Fibroblast of skin of right quadriceps (primary cell): ENCODE data around the gene FAM222B.
"Not testable (repeated sequence)": the region's sequence is repeated elsewhere in the genome, so short reads cannot be mapped to it uniquely, and the experiment has no call there.

ENCODE experiments used
- DNase-seq: peaks from one replicate; pipeline ENCODE4 v3.0.0-alpha.2; 2013

Gene FAM222B

DNA sequence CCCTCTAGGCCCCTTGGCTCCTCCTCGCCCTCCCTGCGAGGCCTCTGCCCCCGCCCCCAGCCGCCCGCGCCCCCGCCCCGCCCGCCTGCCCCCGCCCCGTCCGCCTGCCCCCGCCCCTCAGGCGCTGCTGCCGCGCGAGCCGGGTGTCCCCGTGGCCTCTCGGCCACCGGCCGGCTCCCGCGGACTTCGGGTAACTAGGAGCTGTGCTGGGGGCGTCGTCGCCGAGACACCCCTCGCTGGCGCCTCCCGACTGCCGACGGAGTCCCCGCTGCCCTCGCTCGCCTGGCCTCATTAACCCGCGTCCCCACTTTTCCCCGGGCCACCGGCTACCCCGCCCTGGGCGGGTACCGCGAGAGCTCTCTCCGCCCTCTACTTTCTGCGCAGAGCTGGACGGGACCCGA lies 116.4 kb downstream of the FAM222B start, which contains the start of gene TLCD1:
TLCD1 (minus strand) TSS at position 8 of the 401 bp plus-strand sequence. CDS start 136 bp downstream, outside the sequence.
- DNase-seq: peak; percentile 62

DNA sequence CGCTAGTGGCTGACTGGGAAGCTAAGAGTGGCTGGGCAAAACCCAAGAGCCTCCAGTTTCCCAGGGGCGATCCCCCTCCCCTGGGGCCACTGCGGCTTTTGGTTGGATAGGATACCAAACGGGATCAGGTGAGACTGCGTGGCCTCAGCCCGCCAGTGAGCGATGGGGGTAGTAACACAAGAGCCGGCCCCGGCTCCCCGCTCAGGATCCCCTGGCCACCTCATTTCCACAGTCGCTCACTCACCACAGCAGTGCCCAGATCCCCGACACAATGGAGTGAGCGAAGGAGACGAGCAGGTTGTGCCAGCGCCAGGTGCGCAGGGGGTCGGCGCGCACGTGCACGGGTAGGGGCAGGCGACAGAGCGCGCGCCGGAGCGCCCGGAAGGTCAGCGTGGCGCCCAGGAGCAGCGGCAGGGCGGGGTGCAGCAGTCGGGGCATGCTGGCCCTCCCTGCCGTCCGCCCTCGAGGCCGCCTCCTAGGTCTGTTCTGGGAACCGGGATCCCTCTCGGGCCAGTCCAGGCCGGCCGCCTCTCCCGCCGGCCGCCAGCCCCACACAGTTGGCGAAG lies 116.8 kb downstream of the FAM222B start:
- no peak for DNase-seq

- DNase-seq: peak; percentile 50
These were observed 117.4 kb downstream of the FAM222B start for GRCh38 chr17:28725166-28725659.

DNA sequence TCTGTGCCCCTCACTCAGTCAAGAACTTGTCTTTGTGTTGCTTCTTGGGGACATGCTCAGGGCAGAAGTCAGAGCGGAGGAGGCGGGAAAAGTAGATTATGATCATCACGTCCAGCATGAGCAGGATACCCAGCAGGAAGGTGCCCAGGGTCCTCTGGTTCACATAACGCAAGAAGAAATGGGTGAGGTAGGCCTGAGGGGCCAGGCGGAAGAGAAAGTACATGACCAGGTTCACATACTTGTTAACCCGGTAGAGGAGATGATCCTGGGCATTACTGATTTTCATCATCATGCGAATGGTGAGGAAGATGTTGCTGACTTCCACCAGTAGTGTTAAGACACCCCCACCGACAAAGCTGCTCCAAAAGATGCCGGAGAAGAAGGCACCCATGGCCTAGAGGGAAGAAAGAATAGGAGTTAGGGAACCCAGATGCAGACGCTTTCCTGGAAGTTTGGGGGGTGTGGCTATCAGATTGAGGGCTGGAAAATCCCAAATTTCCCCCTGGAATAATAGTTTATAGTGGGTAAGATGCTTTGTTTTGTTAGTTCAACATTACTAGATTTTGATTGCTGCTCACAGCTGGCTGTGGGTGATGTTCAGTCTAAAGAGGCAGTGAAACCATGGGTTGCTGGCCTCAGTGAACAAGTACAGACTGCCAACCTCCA lies 118.0 kb downstream of the FAM222B start:
- DNase-seq: no peak

DNA sequence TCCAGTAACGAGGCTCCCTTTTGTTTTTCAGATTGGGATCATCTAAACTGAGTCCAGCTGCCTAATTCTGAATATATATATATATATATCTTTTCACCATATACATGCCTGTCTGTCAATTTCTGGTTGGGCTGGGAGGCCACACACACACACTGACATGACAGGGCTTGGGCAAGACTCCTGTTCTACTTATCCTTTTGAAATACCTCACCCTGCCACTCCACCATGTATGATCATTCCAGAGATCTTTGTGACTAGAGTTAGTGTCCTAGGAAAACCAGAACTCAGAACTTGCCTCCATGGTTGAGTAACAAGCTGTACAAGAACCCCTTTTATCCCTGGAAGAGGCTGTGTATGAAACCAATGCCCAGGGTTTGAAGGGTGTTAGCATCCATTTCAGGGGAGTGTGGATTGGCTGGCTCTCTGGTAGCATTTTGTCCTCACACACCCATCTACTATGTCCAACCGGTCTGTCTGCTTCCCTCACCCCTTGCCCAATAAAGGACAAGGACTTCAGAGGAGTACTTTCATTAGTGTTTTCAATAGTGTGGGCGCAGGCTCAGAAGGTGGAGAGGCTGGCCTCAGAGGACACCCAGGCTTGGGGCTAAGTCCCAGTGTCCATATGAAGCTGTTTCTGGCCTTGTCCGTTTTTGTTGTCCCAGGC lies 118.6 kb downstream of the FAM222B start:
- DNase-seq: not testable (repeated sequence)

GRCh38 chr17:28723159-28723835 lies 119.3 kb downstream of the FAM222B start:
- DNase-seq: no peak

- no peak for DNase-seq
These were observed 120.0 kb downstream of the FAM222B start for GRCh38 chr17:28722417-28723158.

- DNase-seq: not testable (repeated sequence)
These were observed 121.6 kb downstream of the FAM222B start for GRCh38 chr17:28720997-28721329.

GRCh38 chr17:28720247-28720996 lies 122.2 kb downstream of the FAM222B start:
- DNase-seq: no peak

DNA sequence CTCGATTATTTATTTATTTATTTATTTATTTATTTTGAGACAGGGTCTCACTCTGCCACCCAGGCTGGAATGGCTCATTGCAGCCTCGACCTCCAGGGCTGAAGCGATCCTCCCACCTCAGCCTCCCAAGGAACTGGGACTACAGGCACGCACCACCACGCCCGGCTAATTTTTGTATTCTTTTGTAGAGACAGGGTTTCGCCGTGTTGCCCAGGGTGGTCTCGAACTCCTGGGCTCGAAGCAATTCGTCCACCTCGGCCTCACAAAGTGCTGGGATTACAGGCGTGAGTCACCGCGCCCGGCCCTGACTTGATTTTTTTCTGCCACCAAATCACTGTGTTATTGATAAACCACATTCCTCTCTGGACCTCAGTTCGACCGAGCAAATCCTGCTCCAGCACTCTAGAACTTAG lies 123.6 kb downstream of the FAM222B start:
- DNase-seq: no peak

DNA sequence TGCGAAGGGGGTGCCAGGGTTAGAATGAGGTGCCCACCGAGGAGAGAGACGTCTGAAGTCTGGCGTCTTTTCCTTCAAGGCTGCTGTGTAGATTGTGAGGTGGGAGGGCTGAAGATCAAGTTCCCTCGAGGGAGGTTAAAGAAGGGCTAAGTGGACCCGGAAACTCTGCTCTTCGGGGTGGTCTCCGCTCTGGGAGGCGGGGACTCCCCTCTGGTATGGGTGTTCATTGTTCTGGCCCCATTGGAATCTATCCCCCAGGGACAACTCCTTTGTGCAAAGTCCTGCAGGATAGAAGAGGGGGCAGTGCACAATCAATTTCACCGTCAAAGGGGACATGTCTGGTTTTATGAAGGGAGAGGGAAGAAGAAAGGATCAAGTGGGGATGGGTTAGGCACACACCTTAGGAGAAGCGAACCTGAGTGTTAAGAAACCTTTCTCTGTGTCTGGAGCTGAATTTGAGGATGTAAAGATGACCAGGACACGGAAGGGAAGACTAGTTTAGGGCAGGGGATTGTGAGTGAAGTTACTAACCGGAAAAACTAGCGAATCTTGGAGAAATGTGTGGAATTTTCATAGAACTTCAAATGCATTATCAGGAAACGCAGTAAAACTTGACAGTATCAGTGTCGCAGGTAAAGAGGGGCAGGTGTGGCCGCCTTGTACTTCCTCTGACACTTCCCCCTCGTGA lies 124.1 kb downstream of the FAM222B start:
- peak; percentile 57 for DNase-seq

GRCh38 chr17:28717578-28718332 lies 124.8 kb downstream of the FAM222B start, which contains the start of gene RAB34:
TSS of gene RAB34 (minus strand) at chr17:28717868. CDS start at chr17:28717266, 602 bp downstream.
- peak; percentile 93 for DNase-seq

- peak; percentile 28 for DNase-seq
These were observed 125.6 kb downstream of the FAM222B start for GRCh38 chr17:28716740-28717577.

- DNase-seq: no peak
These were observed 127.4 kb downstream of the FAM222B start for GRCh38 chr17:28715217-28715616.

- no peak for DNase-seq
These were observed 128.3 kb downstream of the FAM222B start for GRCh38 chr17:28714281-28714680.

- no peak for DNase-seq
These were observed 129.7 kb downstream of the FAM222B start for GRCh38 chr17:28712705-28713415.

DNA sequence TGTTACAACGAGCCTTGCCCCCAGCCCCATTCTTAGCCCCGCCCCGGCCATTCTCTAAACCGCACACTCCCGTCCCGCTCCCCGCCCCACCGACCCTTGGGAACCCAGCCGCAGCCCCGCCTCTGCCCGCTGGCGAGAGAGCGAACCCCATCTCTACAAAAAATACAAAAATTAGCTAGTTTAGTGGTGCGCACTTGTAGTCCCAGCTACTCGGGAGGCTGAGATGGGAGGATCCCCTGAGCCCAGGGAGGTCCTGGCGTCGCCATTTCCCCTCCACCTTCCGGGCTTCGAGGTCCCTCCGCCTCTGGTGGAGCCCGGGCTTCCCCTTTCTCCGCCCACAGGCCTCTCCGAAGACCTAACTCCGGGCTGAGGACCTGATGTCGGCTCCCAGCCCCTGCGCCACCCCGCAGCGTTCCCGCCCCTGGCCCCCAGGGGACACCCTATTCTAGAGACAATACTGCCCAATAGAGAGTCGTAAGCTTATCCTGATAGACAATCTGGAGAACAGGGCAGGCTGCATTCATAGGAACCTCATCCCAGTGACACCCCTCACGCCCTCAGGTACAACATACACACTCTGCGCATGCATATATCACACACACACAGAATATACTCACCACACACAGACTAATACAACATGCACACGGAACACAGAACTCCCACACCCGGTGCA lies 130.4 kb downstream of the FAM222B start:
- peak; percentile 27 for DNase-seq

- no peak for DNase-seq
These were observed 130.9 kb downstream of the FAM222B start, which contains the start of gene PROCA1 for GRCh38 chr17:28711723-28712031. TSS of gene PROCA1 (minus strand) at chr17:28711888. CDS start at chr17:28711660, 228 bp downstream.
